Keratinocyte (primary cell): ENCODE results near the gene DOCK1. TPM values are rescaled to one million over a fixed set of nuclear protein-coding genes. Genes with fewer than 3 reads are reported as not detected.

Experiments used
- DNase-seq: peaks from one replicate; pipeline ENCODE4 v3.0.0-alpha.2; 2011; ENCODE audit warnings: low read depth, missing footprints, low spot score
- FAIRE-seq: peaks from 2 replicates; lab custom pipeline; 2011; peaks lifted over from hg19 to GRCh38; lab: Jason Lieb, UNC
- H2AFZ ChIP-seq: 2 replicates; pipeline ENCODE4 v1.6.0; 2012; ENCODE audit warnings: low read length, control low read depth, inconsistent platforms; ENCODE audit not compliant: control insufficient read depth
- H3K27ac ChIP-seq: 2 replicates; pipeline ENCODE4 v1.5.1; 2011; ENCODE audit warnings: low read length; ENCODE audit not compliant: control insufficient read depth, insufficient read depth
- H3K27me3 ChIP-seq: 3 replicates; pipeline ENCODE4 v1.6.0; 2011; ENCODE audit warnings: low read length; ENCODE audit not compliant: control insufficient read depth, insufficient read depth; ENCODE audit errors: extremely low read depth
- H3K36me3 ChIP-seq, 2 experiments: 2 replicates in 1 of 2; 3 replicates in 1 of 2; pipeline ENCODE4 v1.5.1; 2011; ENCODE audit warnings: low read length in 2 of 2, mild to moderate bottlenecking in 1 of 2; ENCODE audit not compliant: control insufficient read depth in 2 of 2, insufficient read depth in 2 of 2; ENCODE audit errors: extremely low read depth in 1 of 2
- H3K4me1 ChIP-seq: 3 replicates; pipeline ENCODE4 v1.5.1; 2011; ENCODE audit warnings: low read length; ENCODE audit not compliant: control insufficient read depth, insufficient read depth; ENCODE audit errors: extremely low read depth
- H3K4me2 ChIP-seq: 3 replicates; pipeline ENCODE4 v1.6.0; 2011; ENCODE audit warnings: low read depth, low read length; ENCODE audit not compliant: control insufficient read depth, insufficient read depth; ENCODE audit errors: extremely low read depth
- H3K4me3 ChIP-seq, 3 experiments: fragments of 200-600 bp in 1 of 3; sonication (generic) in 1 of 3; 2 replicates in 2 of 3; 3 replicates in 1 of 3; pipeline ENCODE4 v1.5.1; 2011 to 2016; ENCODE audit warnings: low read length in 3 of 3, mild to moderate bottlenecking in 3 of 3, control low read depth in 2 of 3, inconsistent platforms in 1 of 3, low read depth in 1 of 3, mixed read lengths in 1 of 3, mixed run types in 1 of 3, moderate library complexity in 1 of 3; ENCODE audit not compliant: control insufficient read depth in 2 of 3, insufficient read depth in 2 of 3; ENCODE audit errors: extremely low read depth in 1 of 3
- H3K79me2 ChIP-seq: 2 replicates; pipeline ENCODE4 v1.6.0; 2012; ENCODE audit warnings: low read length; ENCODE audit not compliant: control insufficient read depth, insufficient read depth
- H3K9ac ChIP-seq: 3 replicates; pipeline ENCODE4 v1.6.0; 2011; ENCODE audit warnings: low read length; ENCODE audit not compliant: control insufficient read depth, insufficient read depth; ENCODE audit errors: extremely low read depth
- H3K9me1 ChIP-seq: 3 replicates; pipeline ENCODE4 v1.6.0; 2011; ENCODE audit warnings: low read length; ENCODE audit not compliant: control insufficient read depth, insufficient read depth; ENCODE audit errors: extremely low read depth
- H3K9me3 ChIP-seq: 2 replicates; pipeline ENCODE4 v1.5.1; 2012; ENCODE audit warnings: low read depth, low read length; ENCODE audit not compliant: control insufficient read depth
- H4K20me1 ChIP-seq: 3 replicates; pipeline ENCODE4 v1.6.0; 2011; ENCODE audit warnings: low read length; ENCODE audit not compliant: control insufficient read depth, insufficient read depth; ENCODE audit errors: extremely low read depth
- CTCF ChIP-seq, 3 experiments: IDR thresholded peaks in 1 of 3; conservative IDR thresholded peaks in 1 of 3; optimal IDR thresholded peaks in 1 of 3; 2 replicates in 2 of 3; 3 replicates in 1 of 3; pipeline versions ENCODE3 to v1.5.1; 2011; ENCODE audit warnings: low read length in 3 of 3, mild to moderate bottlenecking in 3 of 3, moderate library complexity in 2 of 3, control low read depth in 1 of 3, inconsistent platforms in 1 of 3; ENCODE audit not compliant: insufficient read depth in 2 of 3; ENCODE audit errors: extremely low read depth in 1 of 3
- EZH2 ChIP-seq: IDR thresholded peaks from one replicate; pipeline ENCODE4 v1.6.1; 2012; ENCODE audit warnings: inconsistent platforms, mild to moderate bottlenecking, low read length, moderate library complexity
- dilution Hi-C: fragments of 300-500 bp; cut with MboI; formaldehyde crosslinking; loops from one replicate; pipeline ENCODE4 v1.7.0; 2020; ENCODE audit warnings: low sequenced_read_pairs; ENCODE audit not compliant: extremely low pct_ligation_motif_present
- polyA plus RNA-seq, 5 experiments: library from polyadenylated mRNA; depleted of rRNA in 3 of 5; stranded (reverse) in 3 of 5; stranded (forward) in 1 of 5; unstranded in 1 of 5; fragments of >200 nt; gene quantifications; 1 replicate in 1 of 5; 2 replicates in 3 of 5; 3 replicates in 1 of 5; pipeline versions ENCODE4 v1.2.1 to v1.2.3, GENCODE V29; 2011 to 2012; ENCODE audit warnings: missing spikeins in 2 of 5, low read depth in 1 of 5, low replicate concordance in 1 of 5

Gene DOCK1
- polyA plus RNA-seq, 1 donor (not counting 4 experiments of a cell fraction or from before 2014, with no cell fraction given), result 15.7 TPM

GRCh38 chr10:127464561-127464960, 559.3 kb downstream of the DOCK1 start:
- no peak for TF ChIP-seq CTCF (optimal IDR thresholded peaks at IDR 0.05 in 1 of 3, IDR thresholded peaks at IDR 0.05 in 1 of 3, conservative IDR thresholded peaks at IDR 0.05 in 1 of 3; ENCODE audit: extremely low read depth in 1 of 3, insufficient read depth in 2 of 3, low read length in 3 of 3)
- TF ChIP-seq EZH2, result no peak
- no peak overlapping the region for H3K4me3 ChIP-seq
- H3K79me2 ChIP-seq, result no peaks in the 10 kb centered on the region
- H4K20me1 ChIP-seq, result no peaks in the 10 kb centered on the region
- no peaks in the 10 kb centered on the region for H3K4me1 ChIP-seq
- dilution Hi-C loops, result no loop called here
- FAIRE-seq, result no peak
- no peaks in the 10 kb centered on the region for H3K9me1 ChIP-seq
- no peak overlapping the region for H2AFZ ChIP-seq
- H3K9ac ChIP-seq, result no peak overlapping the region
- DNase-seq, result no peak
- H3K4me2 ChIP-seq, result no peak overlapping the region
- no peaks in the 10 kb centered on the region for H3K36me3 ChIP-seq
- no peak overlapping the region for H3K27ac ChIP-seq
- H3K9me3 ChIP-seq, result no peaks in the 10 kb centered on the region
- H3K27me3 ChIP-seq, result no peaks in the 10 kb centered on the region

- no peak overlapping the region for H3K4me2 ChIP-seq
- TF ChIP-seq CTCF (optimal IDR thresholded peaks at IDR 0.05 in 1 of 3, IDR thresholded peaks at IDR 0.05 in 1 of 3, conservative IDR thresholded peaks at IDR 0.05 in 1 of 3; ENCODE audit: extremely low read depth in 1 of 3, insufficient read depth in 2 of 3, low read length in 3 of 3), result no peak
- no peak for TF ChIP-seq EZH2
- H4K20me1 ChIP-seq, result no peaks in the 10 kb centered on the region
- H3K4me1 ChIP-seq, result no peaks in the 10 kb centered on the region
- no peak overlapping the region for H3K9ac ChIP-seq
- DNase-seq (no peak), FAIRE-seq (no peak)
- H3K4me3 ChIP-seq, result no peak overlapping the region
- no peaks in the 10 kb centered on the region for H3K9me3 ChIP-seq
- H2AFZ ChIP-seq, result no peak overlapping the region
- no peaks in the 10 kb centered on the region for H3K79me2 ChIP-seq
- H3K36me3 ChIP-seq, result no peaks in the 10 kb centered on the region
- no peaks in the 10 kb centered on the region for H3K27me3 ChIP-seq
- no peak overlapping the region for H3K27ac ChIP-seq
- H3K9me1 ChIP-seq, result no peaks in the 10 kb centered on the region
- dilution Hi-C loops, result no loop called here
These were observed 562.6 kb downstream of the DOCK1 start for GRCh38 chr10:127467811-127468210.
